H9 (cell line): Measurements from ENCODE around the gene METTL1. TPM values are rescaled to one million over a fixed set of nuclear protein-coding genes. Genes with fewer than 3 reads are reported as not detected.

Experiments used
- DNase-seq: peaks from one replicate; pipeline ENCODE4 v3.0.0-alpha.2; 2017
- H2AFZ ChIP-seq: one replicate; pipeline ENCODE4 v1.6.1; 2013; ENCODE audit warnings: mild to moderate bottlenecking, low read length, control low read depth, moderate library complexity
- H2AK5ac ChIP-seq: 2 replicates; pipeline ENCODE4 v1.6.1; 2013; ENCODE audit warnings: low read length, control low read depth, mixed read lengths; ENCODE audit not compliant: insufficient read length
- H2BK120ac ChIP-seq: one replicate; pipeline ENCODE4 v1.6.1; 2013; ENCODE audit warnings: low read depth, mild to moderate bottlenecking, low read length, control low read depth, inconsistent platforms; ENCODE audit not compliant: poor library complexity, severe bottlenecking
- H2BK12ac ChIP-seq: 2 replicates; pipeline ENCODE4 v1.6.1; 2013; ENCODE audit warnings: low read length, control low read depth, mixed read lengths, low read depth; ENCODE audit not compliant: insufficient read length
- H2BK15ac ChIP-seq: 2 replicates; pipeline ENCODE4 v1.6.1; 2013; ENCODE audit warnings: low read depth, low read length, control low read depth
- H2BK20ac ChIP-seq: one replicate; pipeline ENCODE4 v1.6.1; 2013; ENCODE audit warnings: low read depth, mild to moderate bottlenecking, low read length, control low read depth, inconsistent platforms; ENCODE audit not compliant: poor library complexity, severe bottlenecking
- H2BK5ac ChIP-seq: 2 replicates; pipeline ENCODE4 v1.6.1; 2013; ENCODE audit warnings: low read length, control low read depth, mixed read lengths; ENCODE audit not compliant: insufficient read length
- H3K14ac ChIP-seq: 2 replicates; pipeline ENCODE4 v1.6.1; 2013; ENCODE audit warnings: low read length, control low read depth; ENCODE audit not compliant: insufficient read depth
- H3K18ac ChIP-seq: 2 replicates; pipeline ENCODE4 v1.6.1; 2013; ENCODE audit warnings: low read depth, mild to moderate bottlenecking, mixed read lengths, low read length, control low read depth; ENCODE audit not compliant: insufficient read length
- H3K23ac ChIP-seq: 2 replicates; pipeline ENCODE4 v1.6.1; 2013; ENCODE audit warnings: low read length, control low read depth, mixed read lengths, low read depth; ENCODE audit not compliant: insufficient read length
- H3K23me2 ChIP-seq: 2 replicates; pipeline ENCODE4 v1.6.1; 2013; ENCODE audit warnings: low read depth, mild to moderate bottlenecking, mixed read lengths, low read length, control low read depth; ENCODE audit not compliant: insufficient read length, poor library complexity, severe bottlenecking
- H3K27ac ChIP-seq: 2 replicates; pipeline ENCODE4 v1.5.1; 2013; ENCODE audit warnings: low read length, control low read depth, mixed read lengths, low read depth; ENCODE audit not compliant: insufficient read length
- H3K27me3 ChIP-seq: 2 replicates; pipeline ENCODE4 v1.6.1; 2013; ENCODE audit warnings: low read length, control low read depth, inconsistent platforms; ENCODE audit not compliant: insufficient read depth
- H3K4ac ChIP-seq: 2 replicates; pipeline ENCODE4 v1.6.1; 2013; ENCODE audit warnings: low read depth, mild to moderate bottlenecking, control low read depth, inconsistent platforms, low read length, moderate library complexity
- H3K4me1 ChIP-seq: 2 replicates; pipeline ENCODE4 v1.6.1; 2013; ENCODE audit warnings: low read length, control low read depth, inconsistent platforms; ENCODE audit not compliant: insufficient read depth
- H3K4me2 ChIP-seq: 2 replicates; pipeline ENCODE4 v1.6.1; 2013; ENCODE audit warnings: low read length, control low read depth, mixed read lengths; ENCODE audit not compliant: insufficient read length, insufficient read depth
- H3K56ac ChIP-seq: 2 replicates; pipeline ENCODE4 v1.6.1; 2013; ENCODE audit warnings: low read depth, mild to moderate bottlenecking, mixed read lengths, low read length, control low read depth; ENCODE audit not compliant: insufficient read length
- H3K79me1 ChIP-seq: 2 replicates; pipeline ENCODE4 v1.6.1; 2013; ENCODE audit warnings: low read depth, mild to moderate bottlenecking, moderate library complexity, low read length, control low read depth, inconsistent platforms; ENCODE audit not compliant: insufficient read depth, poor library complexity, severe bottlenecking
- H3K79me2 ChIP-seq: 2 replicates; pipeline ENCODE4 v1.6.1; 2013; ENCODE audit warnings: low read length, control low read depth, inconsistent platforms; ENCODE audit not compliant: insufficient read depth
- H3K9ac ChIP-seq: 2 replicates; pipeline ENCODE4 v1.6.1; 2013; ENCODE audit warnings: low read length, control low read depth, mixed read lengths; ENCODE audit not compliant: insufficient read length; ENCODE audit errors: extremely low read depth
- H3K9me3 ChIP-seq: one replicate; pipeline ENCODE4 v1.6.1; 2013; ENCODE audit warnings: low read depth, low read length, inconsistent platforms; ENCODE audit not compliant: control insufficient read depth
- H3T11ph ChIP-seq: one replicate; pipeline ENCODE4 v1.6.1; 2013; ENCODE audit warnings: mild to moderate bottlenecking, low read length, control low read depth, inconsistent platforms
- H4K20me1 ChIP-seq: one replicate; pipeline ENCODE4 v1.6.1; 2013; ENCODE audit not compliant: control insufficient read depth, insufficient read length, insufficient read depth
- H4K5ac ChIP-seq: 2 replicates; pipeline ENCODE4 v1.6.1; 2013; ENCODE audit warnings: low read depth, mild to moderate bottlenecking, mixed read lengths, low read length, control low read depth; ENCODE audit not compliant: insufficient read length
- H4K8ac ChIP-seq: replicated peaks from 2 replicates; pipeline ENCODE4 v1.6.1; 2013; ENCODE audit warnings: low read length, control low read depth, mixed read lengths, low read depth; ENCODE audit not compliant: insufficient read length
- H4K91ac ChIP-seq: 2 replicates; pipeline ENCODE4 v1.6.1; 2013; ENCODE audit warnings: low read depth, mild to moderate bottlenecking, moderate library complexity, mixed read lengths, low read length, control low read depth; ENCODE audit not compliant: insufficient read length
- H3K27ac Mint-ChIP-seq, 3 experiments: 2 replicates in 2 of 3; 3 replicates in 1 of 3; pipeline ENCODE4 v1.8.0; 2020 to 2021; ENCODE audit warnings: mixed read lengths in 3 of 3, mild to moderate bottlenecking in 1 of 3, moderate library complexity in 1 of 3
- H3K27me3 Mint-ChIP-seq: 2 replicates; pipeline ENCODE4 v1.8.0; 2021; ENCODE audit warnings: low read depth, mild to moderate bottlenecking, moderate library complexity, mixed read lengths
- H3K36me3 Mint-ChIP-seq, 3 experiments: 2 replicates in 2 of 3; 3 replicates in 1 of 3; pipeline ENCODE4 v1.8.0; 2020 to 2021; ENCODE audit warnings: low read depth in 3 of 3, mixed read lengths in 3 of 3; ENCODE audit not compliant: insufficient read depth in 1 of 3
- H3K4me1 Mint-ChIP-seq, 2 experiments: 2 replicates each; pipeline ENCODE4 v1.8.0; 2020; ENCODE audit warnings: mixed read lengths in 2 of 2
- H3K4me3 Mint-ChIP-seq, 2 experiments: 2 replicates in 1 of 2; 3 replicates in 1 of 2; pipeline ENCODE4 v1.8.0; 2020 to 2021; ENCODE audit warnings: mild to moderate bottlenecking in 2 of 2, mixed read lengths in 2 of 2, moderate library complexity in 1 of 2
- H3K9me3 Mint-ChIP-seq, 2 experiments: 2 replicates in 1 of 2; 3 replicates in 1 of 2; pipeline ENCODE4 v1.8.0; 2020; ENCODE audit warnings: mild to moderate bottlenecking in 2 of 2, mixed read lengths in 2 of 2, moderate library complexity in 1 of 2
- CTCF ChIP-seq: fragments of 200-600 bp; sonication (generic); conservative IDR thresholded peaks from 3 replicates; pipeline ENCODE4 v1.8.0; 2021; ENCODE audit warnings: antibody characterized with exemption, mild to moderate bottlenecking
- WGBS: extraction: QIAGEN DNeasy Blood & Tissue Kit; methylation state at CpG from one replicate; pipeline ENCODE4 v1.1.7; 2013; ENCODE audit warnings: missing lambda C conversion rate, low lambda C conversion rate, mixed read lengths; ENCODE audit not compliant: insufficient read length; ENCODE audit errors: extremely low coverage; 5-methylcytosine and 5-hydroxymethylcytosine counted together
- total RNA-seq: library from RNA; stranded (reverse); gene quantifications from 2 replicates; pipeline ENCODE4 v1.2.1, GENCODE V29; 2021

Gene METTL1
- total RNA-seq, 1 experiment from 2014 or later = 58.4 TPM

GRCh38 chr12:57766464-57767304 is 5.2 kb downstream of the METTL1 start, which contains the start of gene CYP27B1:
CYP27B1 (minus strand) TSS chr12:57767078; CDS start chr12:57767041, 37 bp downstream.
- H3K9ac ChIP-seq = no peak within 1 kb of the TSS
- no peak within 1 kb of the TSS for H2BK5ac ChIP-seq
- H2BK20ac ChIP-seq = no peak within 1 kb of the TSS
- H4K20me1 ChIP-seq = no peaks in the 10 kb centered on the region
- no peak within 1 kb of the TSS for H2AFZ ChIP-seq
- no peaks in the 10 kb centered on the region for H3K9me3 ChIP-seq
- no peak within 1 kb of the TSS for H2AK5ac ChIP-seq
- H2BK120ac ChIP-seq = no peak within 1 kb of the TSS
- peaks cover 40% of the 10 kb centered on the region for H3K27me3 Mint-ChIP-seq
- H3K23ac ChIP-seq = no peak within 1 kb of the TSS
- no peak within 1 kb of the TSS for H4K91ac ChIP-seq
- no peak within 1 kb of the TSS for H2BK15ac ChIP-seq
- no peak within 1 kb of the TSS for H3K4ac ChIP-seq
- H4K8ac ChIP-seq = no peak within 1 kb of the TSS
- WGBS = no CpG with 5 or more reads among the region's 38 CpGs
- peak within 1 kb of the TSS in 2 of 3 experiments; percentile 44 to 51; a peak in 1 of 7 replicates for H3K27ac Mint-ChIP-seq
- no peaks in the 10 kb centered on the region for H3K79me1 ChIP-seq
- H3K23me2 ChIP-seq = peaks cover 25% of the 10 kb centered on the region
- no peaks in the 10 kb centered on the region for H3K9me3 Mint-ChIP-seq
- no peak within 1 kb of the TSS for H3T11ph ChIP-seq
- H3K27me3 ChIP-seq = peaks cover 31% of the 10 kb centered on the region; the same call in 1 of the 2 replicates
- H3K14ac ChIP-seq = no peak within 1 kb of the TSS; the same call in 1 of the 2 replicates
- H3K56ac ChIP-seq = no peak within 1 kb of the TSS
- H3K36me3 Mint-ChIP-seq = peaks cover 20 to 39% (median 31%) of the 10 kb centered on the region in 3 experiments
- peaks cover 3% of the 10 kb centered on the region; the same call in 1 of the 2 replicates for H3K4me1 ChIP-seq
- no peak within 1 kb of the TSS for H3K27ac ChIP-seq
- H3K4me1 Mint-ChIP-seq = peaks cover 32 to 47% of the 10 kb centered on the region in 2 experiments
- H4K5ac ChIP-seq = no peak within 1 kb of the TSS
- TF ChIP-seq CTCF = no peak; the same call in 2 of the 3 replicates
- DNase-seq = peak; percentile 87
- no peaks in the 10 kb centered on the region for H3K79me2 ChIP-seq
- peak within 1 kb of the TSS; percentile 80 for H3K4me2 ChIP-seq
- no peak within 1 kb of the TSS for H2BK12ac ChIP-seq
- H3K18ac ChIP-seq = no peak within 1 kb of the TSS
- peak within 1 kb of the TSS; percentile 57 to 75 for H3K4me3 Mint-ChIP-seq
